K562 (cell line): ENCODE data around the gene HEG1. TPM values are rescaled to one million over a fixed set of nuclear protein-coding genes. Genes with fewer than 3 reads are reported as not detected.

Source experiments
- ATAC-seq: fragments of 200-7000 bp; cut with Tn5 transposase; 3 replicates; pipeline ENCODE4 v1.9.1; 2020; ENCODE audit warnings: moderate library complexity
- BruUV-seq: library from RNA; stranded (reverse); fragments of 400-500 nt; replicated peaks from 2 replicates; lab custom pipeline; 2021; lab: Mats Ljungman, UMichigan
- CTCF ChIA-PET: fragments of 300-600 bp; formaldehyde crosslinking; extraction: SDS; loops from one replicate; lab custom pipeline; 2021; ENCODE audit warnings: low intra/inter-chr PET ratio; lab: Yijun Ruan, JAX
- POLR2A ChIA-PET: fragments of 300-600, 350-650 bp; sonication (Branson Sonifier 250); formaldehyde crosslinking; extraction: SDS; loops from one replicate; lab custom pipeline; 2021; ENCODE audit warnings: antibody characterized with exemption, inconsistent platforms; lab: Yijun Ruan, JAX
- DNase-seq, 4 experiments: peaks; one replicate each; pipeline versions ENCODE4 v3.0.0 to v3.0.0-alpha.2; 2011 to 2018; ENCODE audit warnings: low spot score in 3 of 4, mixed read lengths in 3 of 4; ENCODE audit errors: extremely low read depth in 1 of 4
- FAIRE-seq: peaks from 2 replicates; lab custom pipeline; 2011; peaks lifted over from hg19 to GRCh38; lab: Jason Lieb, UNC
- H2AFZ ChIP-seq: 2 replicates; pipeline ENCODE4 v1.6.0; 2011; ENCODE audit warnings: low read depth, low read length, control low read depth, inconsistent platforms
- H3K27ac ChIP-seq: fragments of 200-600 bp; 3 replicates; pipeline ENCODE4 v1.8.0; 2011; ENCODE audit warnings: low read depth, mild to moderate bottlenecking, control low read depth, inconsistent platforms, low read length, moderate library complexity, mixed read lengths; ENCODE audit errors: extremely low read depth
- H3K27me3 ChIP-seq, 2 experiments: fragments of 300-600 bp in 1 of 2; 2 replicates in 1 of 2; 3 replicates in 1 of 2; pipeline versions ENCODE4 v1.6.0 to v1.8.0; 2011; ENCODE audit warnings: inconsistent platforms in 2 of 2, low read length in 2 of 2, mild to moderate bottlenecking in 1 of 2, mixed read lengths in 1 of 2, moderate library complexity in 1 of 2; ENCODE audit not compliant: control insufficient read depth in 2 of 2, insufficient read depth in 2 of 2
- H3K36me3 ChIP-seq: fragments of 300-600 bp; 3 replicates; pipeline ENCODE4 v1.8.0; 2011; ENCODE audit warnings: mild to moderate bottlenecking, low read length, inconsistent platforms; ENCODE audit not compliant: control insufficient read depth, insufficient read depth
- H3K4me1 ChIP-seq, 2 experiments: fragments of 200-600 bp in 1 of 2; replicated peaks in 1 of 2; 2 replicates in 1 of 2; 3 replicates in 1 of 2; pipeline versions ENCODE4 v1.5.1 to v1.8.0; 2011; ENCODE audit warnings: inconsistent platforms in 2 of 2, low read length in 2 of 2, mild to moderate bottlenecking in 1 of 2, mixed read lengths in 1 of 2, moderate library complexity in 1 of 2; ENCODE audit not compliant: control insufficient read depth in 2 of 2, insufficient read depth in 2 of 2
- H3K4me2 ChIP-seq: 2 replicates; pipeline ENCODE4 v1.6.1; 2011; ENCODE audit warnings: low read length, control low read depth, inconsistent platforms, mixed read lengths; ENCODE audit not compliant: insufficient read depth
- H3K4me3 ChIP-seq: fragments of 200-600 bp; sonication (generic), shearing (Covaris generic); 2 replicates; pipeline ENCODE4 v1.5.1; 2016; ENCODE audit warnings: control low read depth, inconsistent platforms
- H3K79me2 ChIP-seq: fragments of 200-600 bp; 3 replicates; pipeline ENCODE4 v1.8.0; 2011; ENCODE audit warnings: low read length, inconsistent platforms; ENCODE audit not compliant: control insufficient read depth, insufficient read depth
- H3K9ac ChIP-seq, 2 experiments: 2 replicates each; pipeline versions ENCODE4 v1.6.0 to v1.6.1; 2011; ENCODE audit warnings: low read depth in 2 of 2, low read length in 2 of 2, control low read depth in 1 of 2, inconsistent platforms in 1 of 2, mild to moderate bottlenecking in 1 of 2, mixed read lengths in 1 of 2; ENCODE audit not compliant: insufficient read depth in 1 of 2
- H3K9me1 ChIP-seq: one replicate; pipeline ENCODE4 v1.6.0; 2011; ENCODE audit warnings: inconsistent platforms, mild to moderate bottlenecking, low read length, moderate library complexity; ENCODE audit not compliant: control insufficient read depth, insufficient read depth
- H3K9me3 ChIP-seq: replicated peaks from 2 replicates; pipeline ENCODE4 v1.5.1; 2011; ENCODE audit warnings: low read depth, low read length, inconsistent platforms; ENCODE audit not compliant: control insufficient read depth, insufficient read depth
- H4K20me1 ChIP-seq: replicated peaks from 2 replicates; pipeline ENCODE4 v1.6.1; 2011; ENCODE audit warnings: low read length, inconsistent platforms, mixed read lengths; ENCODE audit not compliant: control insufficient read depth, insufficient read depth
- ARID1B ChIP-seq: fragments of 450-650 bp; IDR thresholded peaks from 2 replicates; pipeline ENCODE4 v1.6.1; 2016; ENCODE audit warnings: antibody characterized with exemption, mild to moderate bottlenecking, inconsistent platforms
- ETV1 ChIP-seq: fragments of 450-650 bp; conservative IDR thresholded peaks from 2 replicates; pipeline ENCODE4 v1.6.1; 2016; ENCODE audit warnings: missing genetic modification characterization, control low read depth, low read depth, missing compliant biosample characterization
- IRF2 ChIP-seq: sonication (generic); formaldehyde crosslinking; IDR thresholded peaks from 2 replicates; pipeline ENCODE4 v1.8.1; 2022; ENCODE audit warnings: mild to moderate bottlenecking, missing genetic modification reagents
- NR1H2 ChIP-seq: sonication (generic); formaldehyde crosslinking; IDR thresholded peaks from 2 replicates; pipeline ENCODE4 v1.4.0; 2020; ENCODE audit warnings: mild to moderate bottlenecking, missing genetic modification reagents
- RBM25 ChIP-seq: fragments of 200-400 bp; formaldehyde crosslinking; IDR thresholded peaks from 2 replicates; pipeline ENCODE4 v1.6.1; 2018; ENCODE audit warnings: low read length, low read depth, moderate library complexity; ENCODE audit not compliant: severe bottlenecking
- RREB1 ChIP-seq: fragments of 250-450 bp; sonication (Bioruptor Pico); IDR thresholded peaks from 2 replicates; pipeline ENCODE4 v1.4.0; 2020
- SAFB2 ChIP-seq: fragments of 200-400 bp; formaldehyde crosslinking; IDR thresholded peaks from 2 replicates; pipeline ENCODE4 v1.6.1; 2018; ENCODE audit warnings: borderline replicate concordance, low read length, low read depth, moderate library complexity; ENCODE audit not compliant: severe bottlenecking
- SIX5 ChIP-seq, 2 experiments: IDR thresholded peaks; 2 replicates each; pipeline ENCODE4 v1.6.1; 2011; ENCODE audit warnings: low read length in 2 of 2, borderline replicate concordance in 1 of 2, low read depth in 1 of 2, mild to moderate bottlenecking in 1 of 2, moderate library complexity in 1 of 2; ENCODE audit not compliant: insufficient read depth in 1 of 2
- TAF1 ChIP-seq: IDR thresholded peaks from 2 replicates; pipeline ENCODE4 v1.6.1; 2011; ENCODE audit warnings: mild to moderate bottlenecking, low read length, moderate library complexity; ENCODE audit not compliant: insufficient read depth, control insufficient read depth, severe bottlenecking; ENCODE audit errors: extremely low read depth
- ZFP36 ChIP-seq: fragments of 150-350 bp; IDR thresholded peaks from 2 replicates; pipeline ENCODE4 v1.6.1; 2018; ENCODE audit warnings: low read length, low read depth; ENCODE audit not compliant: partially characterized antibody
- ZNF134 ChIP-seq: fragments of 250-450 bp; sonication (Bioruptor Pico); conservative IDR thresholded peaks from 2 replicates; pipeline ENCODE4 v1.4.0; 2020
- ZNF384 ChIP-seq: IDR thresholded peaks from 2 replicates; pipeline ENCODE4 v1.6.1; 2012; ENCODE audit warnings: low read depth, low read length, improper control_type of control experiment
- WGBS: fragments of 100-300 bp; shearing (Covaris generic); methylation state at CpG from one replicate; pipeline ENCODE4 v1.1.6; 2016; ENCODE audit warnings: low coverage, mixed read lengths; ENCODE audit not compliant: insufficient coverage; ENCODE audit errors: missing lambda C conversion rate; 5-methylcytosine and 5-hydroxymethylcytosine counted together
- in situ Hi-C: fragments of 300-500 bp; cut with MboI; formaldehyde crosslinking; loops from 4 replicates; pipeline ENCODE4 v1.15.0; 2018; ENCODE audit warnings: inconsistent platforms, mixed read lengths
- intact Hi-C: fragments of 100-400 bp; cut with micrococcal nuclease; formaldehyde crosslinking; loops from 2 replicates; pipeline ENCODE4 v1.14.2; 2022
- polyA plus RNA-seq, 8 experiments: library from polyadenylated mRNA; depleted of rRNA in 4 of 8; stranded (reverse) in 5 of 8; unstranded in 3 of 8; fragments of >200 nt; fragmentation: Nextera tagmentation in 2 of 8; fragmentation: Illumina TruSeq in 1 of 8; extraction: Ambion mirVana in 2 of 8; extraction: Trizol in 1 of 8; gene quantifications; 2 replicates each; pipeline versions ENCODE4 v1.2.1 to v1.2.3, GENCODE V29; 2011 to 2014; ENCODE audit warnings: inconsistent platforms in 1 of 8, missing spikeins in 1 of 8
- total RNA-seq, 7 experiments: library from RNA; depleted of rRNA in 6 of 7; stranded (reverse); fragments of >200 nt in 6 of 7; fragmentation: Illumina TruSeq in 2 of 7; extraction: Trizol in 2 of 7; gene quantifications; 2 replicates each; pipeline versions ENCODE4 v1.2.1 to v1.2.3, GENCODE V29; 2011 to 2021; ENCODE audit warnings: low replicate concordance in 1 of 7
- TF ChIP-seq, protein P1 (sequence below): fragments of 250-450 bp; sonication (Bioruptor Pico); IDR thresholded peaks from 2 replicates; pipeline ENCODE4 v1.6.1; 2021; ENCODE audit warnings: mild to moderate bottlenecking
- TF ChIP-seq, protein P2 (sequence below): fragments of 250-450 bp; sonication (Bioruptor Pico); IDR thresholded peaks from 2 replicates; pipeline ENCODE4 v1.5.0; 2021

Gene HEG1
- total and polyA plus RNA-seq, 9 of the 15 experiments (the other 6 are each of a cell fraction or from before 2014, with no cell fraction given): 0.24 TPM; not detected in 8

- Histone ChIP-seq H3K9ac (no peak overlapping the region), H3K27me3 (peaks cover 0 to 4% of the 10 kb centered on the region in 2 experiments; a peak in 1 of 5 replicates), H3K79me2 (no peaks in the 10 kb centered on the region), H3K9me1 (no peaks in the 10 kb centered on the region), H3K4me1 (no peaks in the 10 kb centered on the region), H3K27ac (no peak overlapping the region), H2AFZ (no peak overlapping the region), H3K4me3 (no peak overlapping the region), H3K9me3 (no peaks in the 10 kb centered on the region), H3K4me2 (no peak overlapping the region), H3K36me3 (no peaks in the 10 kb centered on the region), H4K20me1 (no peaks in the 10 kb centered on the region)
- POLR2A ChIA-PET: interaction anchor here (0.6 to 1.1 kb wide), 3 partner anchors 14 to 112 kb away, joined by 3 to 4 read pairs (median 3); no protein-coding TSS in a partner anchor
- 0% methylated on average over 4 of the region's 5 CpGs for WGBS
- CTCF ChIA-PET: interaction anchor here (0.6 kb wide), 1 partner anchor 426 kb away, joined by 3 read pairs; no protein-coding TSS in a partner anchor
- no TSS peak for BruUV-seq
- ATAC-seq: no peak
- intact Hi-C loops (no loop called here), in situ Hi-C loops (no loop called here)
- FAIRE-seq: no peak
- DNase-seq: no peak
- TF ChIP-seq, protein P1, sequence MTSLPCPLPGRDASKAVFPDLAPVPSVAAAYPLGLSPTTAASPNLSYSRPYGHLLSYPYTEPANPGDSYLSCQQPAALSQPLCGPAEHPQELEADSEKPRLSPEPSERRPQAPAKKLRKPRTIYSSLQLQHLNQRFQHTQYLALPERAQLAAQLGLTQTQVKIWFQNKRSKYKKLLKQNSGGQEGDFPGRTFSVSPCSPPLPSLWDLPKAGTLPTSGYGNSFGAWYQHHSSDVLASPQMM: no peak
- no peak for TF ChIP-seq ZFP36
- TF ChIP-seq ZNF384: no peak
- no peak for TF ChIP-seq TAF1
- TF ChIP-seq RREB1 (CRISPR knock-in tag): no peak
- TF ChIP-seq SAFB2: no peak
- no peak for TF ChIP-seq SIX5 (IDR thresholded peaks at IDR 0.05; ENCODE audit: borderline replicate concordance in 1 of 2, insufficient read depth in 1 of 2, low read depth in 1 of 2, low read length in 2 of 2)
- no peak for TF ChIP-seq ZNF134
- TF ChIP-seq NR1H2: no peak
- TF ChIP-seq ETV1 (tag): no peak
- TF ChIP-seq ARID1B: no peak
- no peak for TF ChIP-seq IRF2 (CRISPR knock-in tag)
- TF ChIP-seq, protein P2, sequence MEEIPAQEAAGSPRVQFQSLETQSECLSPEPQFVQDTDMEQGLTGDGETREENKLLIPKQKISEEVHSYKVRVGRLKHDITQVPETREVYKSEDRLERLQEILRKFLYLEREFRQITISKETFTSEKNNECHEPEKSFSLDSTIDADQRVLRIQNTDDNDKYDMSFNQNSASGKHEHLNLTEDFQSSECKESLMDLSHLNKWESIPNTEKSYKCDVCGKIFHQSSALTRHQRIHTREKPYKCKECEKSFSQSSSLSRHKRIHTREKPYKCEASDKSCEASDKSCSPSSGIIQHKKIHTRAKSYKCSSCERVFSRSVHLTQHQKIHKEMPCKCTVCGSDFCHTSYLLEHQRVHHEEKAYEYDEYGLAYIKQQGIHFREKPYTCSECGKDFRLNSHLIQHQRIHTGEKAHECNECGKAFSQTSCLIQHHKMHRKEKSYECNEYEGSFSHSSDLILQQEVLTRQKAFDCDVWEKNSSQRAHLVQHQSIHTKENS (CRISPR knock-in tag): no peak
- no peak for TF ChIP-seq RBM25
Observed at GRCh38 chr3:124935794-124936542, 119.8 kb downstream of the HEG1 start.
